ENCODE data around the gene NOTCH2.
A peak's percentile ranks its signal among the peaks of the same experiment; 100 is the strongest.

Gene NOTCH2

GRCh38 chr1:119878171-119878570, 191.3 kb downstream of the NOTCH2 start:
- no peak for DNase-seq (ENCODE audit: low read depth in 2 of 2)

GRCh38 chr1:119874186-119874585, 195.3 kb downstream of the NOTCH2 start:
- no peak for DNase-seq (ENCODE audit: low read depth in 2 of 2)

GRCh38 chr1:119873135-119874015, 196.1 kb downstream of the NOTCH2 start:
- no peak for DNase-seq (ENCODE audit: low read depth in 2 of 2)

GRCh38 chr1:119871881-119872280, 197.6 kb downstream of the NOTCH2 start:
- no peak for DNase-seq (ENCODE audit: low read depth in 2 of 2)

- peak; percentile 12 to 77 for DNase-seq (ENCODE audit: low read depth in 2 of 2)
These were observed 198.4 kb downstream of the NOTCH2 start for GRCh38 chr1:119870917-119871596.

GRCh38 chr1:119869995-119870394, 199.5 kb downstream of the NOTCH2 start:
- DNase-seq (ENCODE audit: low read depth in 2 of 2) = no peak

- DNase-seq (ENCODE audit: low read depth in 2 of 2) = no peak
These were observed 201.3 kb downstream of the NOTCH2 start for GRCh38 chr1:119868176-119868575.

GRCh38 chr1:119866451-119866850, 203.0 kb downstream of the NOTCH2 start:
- no peak for DNase-seq (ENCODE audit: low read depth in 2 of 2)

- DNase-seq (ENCODE audit: low read depth in 2 of 2) = no peak
These were observed 203.8 kb downstream of the NOTCH2 start for GRCh38 chr1:119865627-119866026.

GRCh38 chr1:119862276-119862675, 207.2 kb downstream of the NOTCH2 start:
- no peak for DNase-seq (ENCODE audit: low read depth in 2 of 2)

Measured in stimulated activated CD4-positive, alpha-beta T cell treated with anti-CD3 and anti-CD28 coated beads, Interleukin-12 subunit alpha, Interleukin-12 subunit beta, amount 100 ng/mL, for 24 hours (primary cell).